B cell (primary cell): ENCODE results near the gene ACSS1. TPM values are rescaled to one million over a fixed set of nuclear protein-coding genes. Genes with fewer than 3 reads are reported as not detected.

Experiments used
- ATAC-seq: fragments of 200-7000 bp; cut with Tn5 transposase; one replicate; pipeline ENCODE4 v1.10.0; 2021; ENCODE audit warnings: low read depth, mild to moderate bottlenecking, moderate number of reproducible peaks, moderate library complexity
- CTCF ChIA-PET: fragments of 350-600 bp; sonication (Branson Sonifier 250); formaldehyde crosslinking; loops from one replicate; lab custom pipeline; 2021; ENCODE audit warnings: antibody characterized with exemption, inconsistent platforms; lab: Charles Lee
- POLR2A ChIA-PET: fragments of 350-600 bp; sonication (Branson Sonifier 250); formaldehyde crosslinking; loops from one replicate; lab custom pipeline; 2021; ENCODE audit warnings: antibody characterized with exemption; lab: Charles Lee
- DNase-seq: peaks from one replicate; pipeline ENCODE4 v3.0.0; 2013
- H2AFZ ChIP-seq: 2 replicates; pipeline ENCODE4 v1.6.1; 2012; ENCODE audit warnings: mild to moderate bottlenecking, low read depth, low read length; ENCODE audit not compliant: insufficient read depth, poor library complexity, severe bottlenecking
- H3K27ac ChIP-seq, 2 donors: 1 replicate in 1 of 2; 2 replicates in 1 of 2; pipeline ENCODE4 v1.5.1; 2012 to 2013; ENCODE audit warnings: low read length in 2 of 2, mild to moderate bottlenecking in 2 of 2, moderate library complexity in 1 of 2
- H3K27me3 ChIP-seq, 4 experiments: fragments of 200-600 bp in 1 of 4; sonication (generic) in 1 of 4; replicated peaks in 1 of 4; 1 replicate in 2 of 4; 2 replicates in 2 of 4; pipeline versions ENCODE4 v1.6.1 to v1.7.0; 2013 to 2016; ENCODE audit warnings: low read length in 3 of 4, mild to moderate bottlenecking in 2 of 4, mixed read lengths in 1 of 4, moderate library complexity in 1 of 4; ENCODE audit not compliant: insufficient read depth in 4 of 4, control insufficient read depth in 3 of 4; ENCODE audit errors: control extremely low read depth in 1 of 4
- H3K36me3 ChIP-seq, 2 experiments: replicated peaks in 1 of 2; 1 replicate in 1 of 2; 2 replicates in 1 of 2; pipeline versions ENCODE4 v1.6.1 to v1.7.1; 2013; ENCODE audit warnings: low read length in 1 of 2; ENCODE audit not compliant: insufficient read depth in 2 of 2, control insufficient read depth in 1 of 2; ENCODE audit errors: control extremely low read depth in 1 of 2, extremely low read depth in 1 of 2
- H3K4me1 ChIP-seq, 2 donors: fragments of 200-600 bp in 1 of 2; sonication (generic) in 1 of 2; 1 replicate in 1 of 2; 2 replicates in 1 of 2; pipeline versions ENCODE4 v1.5.1 to v1.6.1; 2013 to 2017; ENCODE audit warnings: low read length in 2 of 2; ENCODE audit not compliant: control insufficient read depth in 2 of 2, insufficient read depth in 2 of 2
- H3K4me2 ChIP-seq: replicated peaks from 2 replicates; pipeline ENCODE3; 2012; ENCODE audit warnings: mild to moderate bottlenecking, low read depth, low read length; ENCODE audit not compliant: poor library complexity, severe bottlenecking
- H3K4me3 ChIP-seq, 5 experiments: fragments of 200-600 bp in 1 of 5; sonication (generic) in 1 of 5; 1 replicate in 3 of 5; 2 replicates in 2 of 5; pipeline versions ENCODE4 v1.5.1 to v1.7.0; 2011 to 2016; ENCODE audit warnings: low read length in 4 of 5, mild to moderate bottlenecking in 4 of 5, low read depth in 2 of 5, control low read depth in 1 of 5, moderate library complexity in 1 of 5; ENCODE audit not compliant: insufficient read depth in 1 of 5; ENCODE audit errors: control extremely low read depth in 1 of 5, extremely low read depth in 1 of 5
- H3K79me2 ChIP-seq: fragments of 200-600 bp; sonication (generic); one replicate; pipeline ENCODE4 v1.6.0; 2016; ENCODE audit warnings: low read length; ENCODE audit not compliant: control insufficient read depth, insufficient read depth
- H3K9ac ChIP-seq: fragments of 200-600 bp; sonication (generic); 2 replicates; pipeline ENCODE4 v1.6.1; 2017; ENCODE audit warnings: mild to moderate bottlenecking, low read length, moderate library complexity
- H3K9me3 ChIP-seq, 3 donors: one replicate each; pipeline versions ENCODE4 v1.6.1 to v1.7.1; 2013; ENCODE audit warnings: low read length in 2 of 3; ENCODE audit not compliant: control insufficient read depth in 2 of 3, insufficient read depth in 1 of 3; ENCODE audit errors: control extremely low read depth in 1 of 3
- H4K20me1 ChIP-seq: 2 replicates; pipeline ENCODE4 v1.6.0; 2012; ENCODE audit warnings: mild to moderate bottlenecking, low read length; ENCODE audit not compliant: insufficient read depth, control insufficient read depth, poor library complexity, severe bottlenecking
- H3K27ac Mint-ChIP-seq: one replicate; pipeline ENCODE4 v1.8.0; 2021; ENCODE audit warnings: mixed read lengths
- H3K27me3 Mint-ChIP-seq: one replicate; pipeline ENCODE4 v1.8.0; 2021; ENCODE audit warnings: mixed read lengths
- H3K4me1 Mint-ChIP-seq: one replicate; pipeline ENCODE4 v1.8.0; 2021; ENCODE audit warnings: mixed read lengths
- H3K4me3 Mint-ChIP-seq: one replicate; pipeline ENCODE4 v1.8.0; 2021; ENCODE audit warnings: mixed read lengths
- H3K9me3 Mint-ChIP-seq: one replicate; pipeline ENCODE4 v1.8.0; 2022; ENCODE audit warnings: mixed read lengths; ENCODE audit not compliant: insufficient read depth
- EZH2 ChIP-seq: IDR thresholded peaks from 2 replicates; pipeline ENCODE4 v1.6.1; 2012; ENCODE audit warnings: borderline replicate concordance, low read depth, mild to moderate bottlenecking, moderate library complexity, low read length; ENCODE audit not compliant: insufficient read depth, poor library complexity, severe bottlenecking
- WGBS: methylation state at CpG from one replicate; pipeline ENCODE4 v1.1.5; 2013; ENCODE audit warnings: missing lambda C conversion rate; ENCODE audit not compliant: insufficient coverage; 5-methylcytosine and 5-hydroxymethylcytosine counted together
- intact Hi-C: fragments of 100-400 bp; cut with micrococcal nuclease; formaldehyde crosslinking; loops from one replicate; pipeline ENCODE4 v1.10.0; 2022
- polyA plus RNA-seq: library from polyadenylated mRNA; depleted of rRNA; stranded (reverse); fragments of >200 nt; gene quantifications from 2 replicates; pipeline ENCODE4 v1.2.3, GENCODE V29; 2012
- total RNA-seq, 2 donors: library from RNA; stranded (reverse); fragments of 120-200 nt in 1 of 2; gene quantifications; 1 replicate in 1 of 2; 2 replicates in 1 of 2; pipeline versions ENCODE4 v1.2.3 to v1.2.4, GENCODE V29; 2013 to 2022
- TF ChIP-seq, protein P1 (sequence below): fragments of 200-600 bp; IDR thresholded peaks from one replicate; pipeline ENCODE4 v1.8.0; 2022; ENCODE audit warnings: antibody characterized with exemption, mild to moderate bottlenecking

ACSS1 gene
- total and polyA plus RNA-seq, 2 donors (not counting 1 experiment from before 2014, with no cell fraction given) = 82.7 to 95.5 TPM

GRCh38 chr20:24985802-24986201 is 72.1 kb downstream of the ACSS1 start:
- intact Hi-C loops = no loop called here
- H3K79me2 ChIP-seq = peaks cover 51% of the 10 kb centered on the region
- no peaks in the 10 kb centered on the region for H3K27me3 ChIP-seq
- H3K9me3 Mint-ChIP-seq = no peaks in the 10 kb centered on the region
- TF ChIP-seq, protein P1, sequence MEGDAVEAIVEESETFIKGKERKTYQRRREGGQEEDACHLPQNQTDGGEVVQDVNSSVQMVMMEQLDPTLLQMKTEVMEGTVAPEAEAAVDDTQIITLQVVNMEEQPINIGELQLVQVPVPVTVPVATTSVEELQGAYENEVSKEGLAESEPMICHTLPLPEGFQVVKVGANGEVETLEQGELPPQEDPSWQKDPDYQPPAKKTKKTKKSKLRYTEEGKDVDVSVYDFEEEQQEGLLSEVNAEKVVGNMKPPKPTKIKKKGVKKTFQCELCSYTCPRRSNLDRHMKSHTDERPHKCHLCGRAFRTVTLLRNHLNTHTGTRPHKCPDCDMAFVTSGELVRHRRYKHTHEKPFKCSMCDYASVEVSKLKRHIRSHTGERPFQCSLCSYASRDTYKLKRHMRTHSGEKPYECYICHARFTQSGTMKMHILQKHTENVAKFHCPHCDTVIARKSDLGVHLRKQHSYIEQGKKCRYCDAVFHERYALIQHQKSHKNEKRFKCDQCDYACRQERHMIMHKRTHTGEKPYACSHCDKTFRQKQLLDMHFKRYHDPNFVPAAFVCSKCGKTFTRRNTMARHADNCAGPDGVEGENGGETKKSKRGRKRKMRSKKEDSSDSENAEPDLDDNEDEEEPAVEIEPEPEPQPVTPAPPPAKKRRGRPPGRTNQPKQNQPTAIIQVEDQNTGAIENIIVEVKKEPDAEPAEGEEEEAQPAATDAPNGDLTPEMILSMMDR = no peak
- TF ChIP-seq EZH2 = no peak
- H3K9me3 ChIP-seq = peaks cover 0 to under 1% (median 0%) of the 10 kb centered on the region in 3 donors
- H3K4me1 Mint-ChIP-seq = peaks cover 13% of the 10 kb centered on the region
- H3K9ac ChIP-seq = no peak overlapping the region
- no peak overlapping the region for H3K4me3 ChIP-seq
- H3K4me3 Mint-ChIP-seq = no peak overlapping the region
- H3K36me3 ChIP-seq = peaks cover 0 to 13% of the 10 kb centered on the region in 2 experiments
- POLR2A ChIA-PET = no interaction called here
- CTCF ChIA-PET = interaction anchor here (1.0 to 1.4 kb wide), 2 partner anchors 78 to 201 kb away, joined by 4 to 5 read pairs; no protein-coding TSS in a partner anchor
- no peak overlapping the region for H3K4me2 ChIP-seq
- H3K27ac ChIP-seq = no peak overlapping the region
- ATAC-seq (no peak), DNase-seq (no peak)
- H3K27me3 Mint-ChIP-seq = no peaks in the 10 kb centered on the region
- no peaks in the 10 kb centered on the region for H3K4me1 ChIP-seq
- no peaks in the 10 kb centered on the region for H4K20me1 ChIP-seq
- 86% methylated on average over 5 of the region's 6 CpGs for WGBS
- no peak overlapping the region for H3K27ac Mint-ChIP-seq
- no peak overlapping the region for H2AFZ ChIP-seq

GRCh38 chr20:24984961-24985640 is 72.8 kb downstream of the ACSS1 start:
- H3K9ac ChIP-seq = no peak overlapping the region
- no peaks in the 10 kb centered on the region for H3K27me3 ChIP-seq
- no peaks in the 10 kb centered on the region for H3K9me3 Mint-ChIP-seq
- H3K4me1 Mint-ChIP-seq = peaks cover 10% of the 10 kb centered on the region
- CTCF ChIA-PET = interaction anchor here (1.0 kb wide), 1 partner anchor 11 kb away, joined by 3 read pairs; no protein-coding TSS in a partner anchor
- H3K4me2 ChIP-seq = no peak overlapping the region
- peaks cover 0 to 20% of the 10 kb centered on the region in 2 experiments for H3K36me3 ChIP-seq
- H2AFZ ChIP-seq = no peak overlapping the region
- H3K27ac ChIP-seq = no peak overlapping the region
- TF ChIP-seq, protein P1 = no peak
- peaks cover 0 to 8% (median 0%) of the 10 kb centered on the region in 3 donors for H3K9me3 ChIP-seq
- DNase-seq (no peak), ATAC-seq (no peak)
- intact Hi-C loops = no loop called here
- POLR2A ChIA-PET = interaction anchor here (0.6 kb wide), 1 partner anchor 68 kb away, joined by 5 read pairs; no protein-coding TSS in a partner anchor
- H3K27me3 Mint-ChIP-seq = no peaks in the 10 kb centered on the region
- no CpG with 5 or more reads among the region's 3 CpGs for WGBS
- H3K27ac Mint-ChIP-seq = no peak overlapping the region
- H3K79me2 ChIP-seq = peaks cover 50% of the 10 kb centered on the region
- no peaks in the 10 kb centered on the region for H4K20me1 ChIP-seq
- peaks cover 0 to 6% of the 10 kb centered on the region in 2 donors for H3K4me1 ChIP-seq
- H3K4me3 ChIP-seq = no peak overlapping the region
- no peak overlapping the region for H3K4me3 Mint-ChIP-seq
